ENCODE measurements around the gene HOXD9. TPM values are rescaled to one million over a fixed set of nuclear protein-coding genes. Genes with fewer than 3 reads are reported as not detected.

The HOXD9 gene
- total RNA-seq, 4 donors from 2014 or later = 2.7 to 13.3 (median 7.5) TPM

DNA sequence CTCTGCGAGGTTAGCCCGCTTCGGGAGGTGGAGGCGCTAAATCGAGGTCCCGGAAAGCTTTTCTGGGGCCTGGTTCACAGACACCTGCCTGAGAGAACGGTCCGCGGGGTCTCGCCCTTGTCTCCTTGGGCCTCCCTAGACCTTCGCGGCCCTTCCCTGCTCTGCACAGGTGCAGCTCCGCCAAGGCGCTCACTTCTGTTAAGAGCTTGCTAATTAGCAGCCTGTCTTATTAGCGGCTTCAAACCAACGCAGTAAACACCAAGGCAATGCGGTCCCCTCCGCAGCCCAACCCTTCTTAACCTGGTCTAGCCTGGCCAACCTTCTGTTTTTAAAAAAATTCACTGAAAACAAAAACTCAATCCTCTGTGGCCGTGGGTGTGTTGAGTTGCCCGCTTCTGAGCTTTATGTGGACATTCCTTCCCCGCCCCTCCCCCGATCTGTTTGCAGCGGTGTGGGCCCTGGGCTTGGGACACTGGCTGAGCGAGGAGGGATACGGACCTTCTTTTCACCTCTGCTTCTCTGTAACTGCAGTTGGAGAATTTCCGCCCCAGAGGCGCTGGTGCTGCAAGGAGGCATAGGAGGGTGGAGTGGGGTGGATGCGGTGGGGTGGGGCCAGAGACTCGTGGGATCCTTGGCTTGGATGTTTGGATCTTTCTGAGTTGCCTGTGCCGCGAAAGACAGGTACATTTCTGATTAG, 25.4 kb downstream of the HOXD9 start:
- DNase-seq = no peak
- intact Hi-C loops (cut with DNase I; ENCODE audit: low total_unique reads) (no loop called here), in situ Hi-C loops (cut with MboI; ENCODE audit: low pct_ligation_motif_present in 1 of 4, low pct_unique_long_range_greater_than_20kb in 1 of 4, low sequenced_read_pairs in 3 of 4) (loop anchor here in 3 of 4 donors (10.0 to 25.0 kb wide), 3 partner anchors 407 to 664 kb away; no protein-coding TSS in a partner anchor)
- TF ChIP-seq POLR2AphosphoS5 (IDR thresholded peaks at IDR 0.05) = no peak
- TF ChIP-seq, protein P1, sequence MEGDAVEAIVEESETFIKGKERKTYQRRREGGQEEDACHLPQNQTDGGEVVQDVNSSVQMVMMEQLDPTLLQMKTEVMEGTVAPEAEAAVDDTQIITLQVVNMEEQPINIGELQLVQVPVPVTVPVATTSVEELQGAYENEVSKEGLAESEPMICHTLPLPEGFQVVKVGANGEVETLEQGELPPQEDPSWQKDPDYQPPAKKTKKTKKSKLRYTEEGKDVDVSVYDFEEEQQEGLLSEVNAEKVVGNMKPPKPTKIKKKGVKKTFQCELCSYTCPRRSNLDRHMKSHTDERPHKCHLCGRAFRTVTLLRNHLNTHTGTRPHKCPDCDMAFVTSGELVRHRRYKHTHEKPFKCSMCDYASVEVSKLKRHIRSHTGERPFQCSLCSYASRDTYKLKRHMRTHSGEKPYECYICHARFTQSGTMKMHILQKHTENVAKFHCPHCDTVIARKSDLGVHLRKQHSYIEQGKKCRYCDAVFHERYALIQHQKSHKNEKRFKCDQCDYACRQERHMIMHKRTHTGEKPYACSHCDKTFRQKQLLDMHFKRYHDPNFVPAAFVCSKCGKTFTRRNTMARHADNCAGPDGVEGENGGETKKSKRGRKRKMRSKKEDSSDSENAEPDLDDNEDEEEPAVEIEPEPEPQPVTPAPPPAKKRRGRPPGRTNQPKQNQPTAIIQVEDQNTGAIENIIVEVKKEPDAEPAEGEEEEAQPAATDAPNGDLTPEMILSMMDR (IDR thresholded peaks at IDR 0.05) = no peak
- TF ChIP-seq EP300 (IDR thresholded peaks at IDR 0.05; ENCODE audit: low read depth) = no peak
- TF ChIP-seq POLR2A (IDR thresholded peaks at IDR 0.05) = no peak
- 20 to 58% methylated on average over 2 to 31 of the region's 31 CpGs for WGBS, 2 donors (ENCODE audit: low coverage in 1 of 2)
- peaks cover 8 to 28% (median 17%) of the 10 kb centered on the region in 4 donors for H3K4me1 ChIP-seq
- H3K36me3 ChIP-seq = peaks cover 0 to 4% (median 0%) of the 10 kb centered on the region in 4 donors
- no peaks in the 10 kb centered on the region for H3K9me3 ChIP-seq
- no peak overlapping the region for H3K4me3 ChIP-seq
- H3K27ac ChIP-seq = no peak overlapping the region
- H3K27me3 ChIP-seq = peaks cover 15% of the 10 kb centered on the region

DNA sequence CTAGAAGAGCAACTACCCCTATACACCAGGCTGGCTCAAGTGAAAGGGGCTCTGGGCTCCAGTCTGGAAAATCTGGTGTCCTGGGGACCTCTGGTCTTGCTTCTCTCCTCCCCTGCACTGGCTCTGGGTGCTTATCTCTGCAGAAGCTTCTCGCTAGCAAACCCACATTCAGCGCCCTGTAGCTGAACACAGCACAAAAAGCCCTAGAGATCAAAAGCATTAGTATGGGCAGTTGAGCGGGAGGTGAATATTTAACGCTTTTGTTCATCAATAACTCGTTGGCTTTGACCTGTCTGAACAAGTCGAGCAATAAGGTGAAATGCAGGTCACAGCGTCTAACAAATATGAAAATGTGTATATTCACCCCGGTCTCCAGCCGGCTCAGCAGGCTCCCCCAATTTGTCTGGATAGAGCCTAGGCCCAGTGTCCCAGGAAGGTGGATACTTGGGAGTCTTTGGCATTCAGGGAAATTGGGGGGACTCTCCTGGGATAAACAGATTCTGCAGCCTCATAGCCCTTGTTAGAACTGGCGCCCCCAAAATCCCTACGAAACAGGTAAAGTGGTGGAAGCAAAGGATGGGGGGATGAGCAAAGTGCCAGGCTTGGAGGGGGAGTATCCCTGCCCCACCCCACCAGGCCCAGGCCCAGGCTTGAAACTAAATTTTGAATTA, 26.4 kb downstream of the HOXD9 start:
- WGBS, 2 donors (ENCODE audit: low coverage in 1 of 2) = 69 to 87% methylated on average over 3 to 11 of the region's 11 CpGs
- TF ChIP-seq, protein P1 (IDR thresholded peaks at IDR 0.05) = no peak
- TF ChIP-seq EP300 (IDR thresholded peaks at IDR 0.05; ENCODE audit: low read depth) (no peak), POLR2AphosphoS5 (IDR thresholded peaks at IDR 0.05) (no peak), POLR2A (IDR thresholded peaks at IDR 0.05) (no peak)
- Histone ChIP-seq H3K27me3 (peaks cover 15% of the 10 kb centered on the region), H3K4me3 (no peak overlapping the region), H3K27ac (no peak overlapping the region), H3K4me1 (peaks cover 8 to 20% (median 14%) of the 10 kb centered on the region in 4 donors), H3K9me3 (no peaks in the 10 kb centered on the region), H3K36me3 (peaks cover 0 to 8% (median 0%) of the 10 kb centered on the region in 4 donors)
- intact Hi-C loops (cut with DNase I; ENCODE audit: low total_unique reads) (no loop called here), in situ Hi-C loops (cut with MboI; ENCODE audit: low pct_ligation_motif_present in 1 of 4, low pct_unique_long_range_greater_than_20kb in 1 of 4, low sequenced_read_pairs in 3 of 4) (loop anchor here in 3 of 4 donors (10.0 to 25.0 kb wide), 3 partner anchors 406 to 663 kb away; no protein-coding TSS in a partner anchor)
- no peak for DNase-seq

DNA sequence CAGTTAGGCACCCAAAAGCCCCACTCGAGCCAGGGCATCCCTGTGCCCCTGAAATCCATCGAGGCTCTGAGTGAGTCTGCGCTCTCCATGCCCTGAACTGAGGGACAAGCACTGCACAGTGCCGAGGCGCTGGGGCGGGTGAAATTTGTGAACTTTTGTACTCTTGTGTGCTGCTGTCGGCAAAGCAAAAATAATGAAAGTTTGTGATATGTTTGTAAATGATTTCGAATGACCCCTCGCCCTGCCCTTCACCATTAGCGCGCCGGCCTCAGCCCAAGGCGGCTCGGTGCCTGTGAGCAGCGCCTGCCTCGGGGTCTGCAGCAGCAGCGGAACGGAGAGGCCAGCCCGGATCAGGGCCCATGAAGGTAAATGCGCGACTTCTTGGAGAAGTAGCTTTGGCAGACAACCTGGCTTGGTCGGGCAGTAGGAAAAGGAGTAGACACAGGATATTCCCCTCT, 27.0 kb downstream of the HOXD9 start:
- H3K4me1 ChIP-seq = peaks cover 8 to 20% (median 14%) of the 10 kb centered on the region in 4 donors
- H3K27me3 ChIP-seq = peaks cover 19% of the 10 kb centered on the region
- no peak overlapping the region for H3K4me3 ChIP-seq
- TF ChIP-seq, protein P1 (IDR thresholded peaks at IDR 0.05) = no peak
- no peak for TF ChIP-seq POLR2AphosphoS5 (IDR thresholded peaks at IDR 0.05)
- TF ChIP-seq POLR2A (IDR thresholded peaks at IDR 0.05) = no peak
- no peak for TF ChIP-seq EP300 (IDR thresholded peaks at IDR 0.05; ENCODE audit: low read depth)
- H3K36me3 ChIP-seq = peaks cover 0 to 8% (median 0%) of the 10 kb centered on the region in 4 donors
- no peak overlapping the region for H3K27ac ChIP-seq
- in situ Hi-C loops (cut with MboI; ENCODE audit: low pct_ligation_motif_present in 1 of 4, low pct_unique_long_range_greater_than_20kb in 1 of 4, low sequenced_read_pairs in 3 of 4) (loop anchor here in 3 of 4 donors (10.0 to 25.0 kb wide), 3 partner anchors 405 to 663 kb away; no protein-coding TSS in a partner anchor), intact Hi-C loops (cut with DNase I; ENCODE audit: low total_unique reads) (no loop called here)
- WGBS, 2 donors (ENCODE audit: low coverage in 1 of 2) = 67% methylated on average over 22 of the region's 22 CpGs; no CpG with 5 or more reads in 1 of the 2 donors
- DNase-seq = no peak
- no peaks in the 10 kb centered on the region for H3K9me3 ChIP-seq

All from transverse colon (tissue), 4 donors.